WTC11 (cell line): ENCODE data around the gene ALLC. TPM values are rescaled to one million over a fixed set of nuclear protein-coding genes. Genes with fewer than 3 reads are reported as not detected.
"Not testable (repeated sequence)": the region's sequence is repeated elsewhere in the genome, so short reads cannot be mapped to it uniquely, and the experiment has no call there.

Experiments used
- ATAC-seq: fragments of 200-7000 bp; cut with Tn5 transposase; 2 replicates; pipeline ENCODE4 v1.10.0; 2021; ENCODE audit warnings: mild to moderate bottlenecking, moderate library complexity
- CTCF ChIA-PET: fragments of 300-600 bp; sonication (Branson Sonifier 250); formaldehyde crosslinking; loops from one replicate; lab custom pipeline; 2021; ENCODE audit warnings: antibody characterized with exemption; lab: Charles Lee
- POLR2A ChIA-PET: fragments of 350-600 bp; sonication (Branson Sonifier 250); formaldehyde crosslinking; loops from one replicate; lab custom pipeline; 2021; ENCODE audit warnings: antibody characterized with exemption; lab: Charles Lee
- DNase-seq: peaks from one replicate; pipeline ENCODE4 v3.0.0; 2021; ENCODE audit warnings: low spot score
- H3K27ac Mint-ChIP-seq: 2 replicates; pipeline ENCODE4 v1.8.0; 2021; ENCODE audit warnings: mixed read lengths
- H3K27me3 Mint-ChIP-seq: 2 replicates; pipeline ENCODE4 v1.8.0; 2021; ENCODE audit warnings: low read depth, mild to moderate bottlenecking, moderate library complexity, mixed read lengths
- H3K36me3 Mint-ChIP-seq: 2 replicates; pipeline ENCODE4 v1.8.0; 2021; ENCODE audit warnings: mixed read lengths
- H3K4me1 Mint-ChIP-seq: 2 replicates; pipeline ENCODE4 v1.8.0; 2022; ENCODE audit warnings: mixed read lengths
- H3K4me3 Mint-ChIP-seq: 2 replicates; pipeline ENCODE4 v1.8.0; 2021; ENCODE audit warnings: mild to moderate bottlenecking, moderate library complexity, mixed read lengths
- H3K9me3 Mint-ChIP-seq: 2 replicates; pipeline ENCODE4 v1.8.0; 2021; ENCODE audit warnings: mixed read lengths
- AFF4 ChIP-seq: sonication (generic); formaldehyde crosslinking; IDR thresholded peaks from 2 replicates; pipeline ENCODE4 v1.8.1; 2023; ENCODE audit warnings: mild to moderate bottlenecking, missing genetic modification reagents, borderline replicate concordance
- CDX4 ChIP-seq: fragments of 250-450 bp; sonication (Bioruptor Pico); IDR thresholded peaks from 2 replicates; pipeline ENCODE4 v1.9.0; 2021; ENCODE audit warnings: moderate library complexity, mild to moderate bottlenecking, inconsistent platforms, borderline replicate concordance
- E2F1 ChIP-seq: sonication (generic); formaldehyde crosslinking; IDR thresholded peaks from 2 replicates; pipeline ENCODE4 v1.8.0; 2022; ENCODE audit warnings: mild to moderate bottlenecking, missing genetic modification reagents
- ESRRA ChIP-seq: sonication (generic); formaldehyde crosslinking; IDR thresholded peaks from 2 replicates; pipeline ENCODE4 v1.8.1; 2022; ENCODE audit warnings: mild to moderate bottlenecking, missing genetic modification reagents, borderline replicate concordance
- GTF2I ChIP-seq: fragments of 250-450 bp; sonication (Bioruptor Pico); conservative IDR thresholded peaks from 2 replicates; pipeline ENCODE4 v1.4.0; 2021; ENCODE audit warnings: mild to moderate bottlenecking
- MXD4 ChIP-seq: fragments of 250-450 bp; sonication (Bioruptor Pico); IDR thresholded peaks from 2 replicates; pipeline ENCODE4 v1.8.0; 2021; ENCODE audit warnings: mild to moderate bottlenecking, moderate library complexity, borderline replicate concordance
- PREB ChIP-seq: sonication (generic); formaldehyde crosslinking; IDR thresholded peaks from 2 replicates; pipeline ENCODE4 v1.8.1; 2022; ENCODE audit warnings: mild to moderate bottlenecking, missing genetic modification reagents, moderate library complexity, borderline replicate concordance
- TEAD1 ChIP-seq: sonication (generic); formaldehyde crosslinking; IDR thresholded peaks from 2 replicates; pipeline ENCODE4 v1.8.0; 2022; ENCODE audit warnings: mild to moderate bottlenecking, missing genetic modification reagents
- TEAD4 ChIP-seq: sonication (generic); formaldehyde crosslinking; IDR thresholded peaks from 2 replicates; pipeline ENCODE4 v1.8.0; 2022; ENCODE audit warnings: mild to moderate bottlenecking, missing genetic modification reagents
- USF2 ChIP-seq: sonication (generic); formaldehyde crosslinking; IDR thresholded peaks from 2 replicates; pipeline ENCODE4 v1.8.1; 2023; ENCODE audit warnings: mild to moderate bottlenecking, missing genetic modification reagents, moderate library complexity
- ZNF121 ChIP-seq: sonication (generic); formaldehyde crosslinking; IDR thresholded peaks from 2 replicates; pipeline ENCODE4 v1.8.0; 2023; ENCODE audit warnings: missing genetic modification reagents
- ZNF219 ChIP-seq: sonication (generic); formaldehyde crosslinking; IDR thresholded peaks from 2 replicates; pipeline ENCODE4 v1.8.0; 2023; ENCODE audit warnings: missing genetic modification reagents, mild to moderate bottlenecking, borderline replicate concordance
- ZNF281 ChIP-seq: sonication (generic); formaldehyde crosslinking; IDR thresholded peaks from 2 replicates; pipeline ENCODE4 v1.8.0; 2023; ENCODE audit warnings: mild to moderate bottlenecking, missing genetic modification reagents
- ZNF416 ChIP-seq: fragments of 250-450 bp; sonication (Bioruptor Pico); IDR thresholded peaks from 2 replicates; pipeline ENCODE4 v1.9.0; 2021; ENCODE audit warnings: mild to moderate bottlenecking, inconsistent platforms
- ZNF423 ChIP-seq: fragments of 250-450 bp; sonication (Bioruptor Pico); IDR thresholded peaks from 2 replicates; pipeline ENCODE4 v2.1.2; 2022; ENCODE audit warnings: mild to moderate bottlenecking, moderate library complexity
- total RNA-seq: library from RNA; stranded (reverse); gene quantifications from 3 replicates; pipeline ENCODE4 v1.2.3, GENCODE V29; 2021

The ALLC gene
- total RNA-seq, 1 experiment from 2014 or later, result not detected

GRCh38 chr2:3611589-3611988 lies 46.4 kb upstream of the ALLC start (continued):
- TF ChIP-seq USF2 (no peak), ZNF416 (CRISPR knock-in tag) (no peak), ESRRA (CRISPR knock-in tag) (no peak)
- TF ChIP-seq, all 79 proteins: peak for 0

GRCh38 chr2:3612639-3613523 lies 45.1 kb upstream of the ALLC start:
- TF ChIP-seq TEAD4 (CRISPR knock-in tag) (no peak), PREB (CRISPR knock-in tag) (no peak), MXD4 (CRISPR knock-in tag) (no peak), TEAD1 (no peak), CDX4 (CRISPR knock-in tag) (no peak), ZNF416 (CRISPR knock-in tag) (no peak), ZNF121 (CRISPR knock-in tag) (no peak), GTF2I (CRISPR knock-in tag) (no peak), ZNF219 (CRISPR knock-in tag) (no peak), ZNF423 (CRISPR knock-in tag) (no peak), E2F1 (CRISPR knock-in tag) (no peak), AFF4 (no peak)
- CTCF ChIA-PET, result interaction anchor here (1.4 kb wide), 1 partner anchor 16 kb away, joined by 3 read pairs; no protein-coding TSS in a partner anchor
- Mint-ChIP-seq H3K27ac (no peak overlapping the region), H3K36me3 (peaks cover 20% of the 10 kb centered on the region), H3K27me3 (peaks cover 5% of the 10 kb centered on the region; the same call in 1 of the 2 replicates), H3K4me3 (no peak overlapping the region), H3K4me1 (no peaks in the 10 kb centered on the region), H3K9me3 (peaks cover 23% of the 10 kb centered on the region)
- POLR2A ChIA-PET, result no interaction called here
- DNase-seq (no peak), ATAC-seq (no peak)

GRCh38 chr2:3613524-3613905 lies 44.5 kb upstream of the ALLC start:
- TF ChIP-seq USF2 (no peak), ZNF281 (CRISPR knock-in tag) (no peak), PREB (CRISPR knock-in tag) (no peak)
- POLR2A ChIA-PET, result no interaction called here
- CTCF ChIA-PET, result interaction anchor here (1.4 kb wide), 1 partner anchor 16 kb away, joined by 3 read pairs; no protein-coding TSS in a partner anchor
- no peaks in the 10 kb centered on the region for H3K4me1 Mint-ChIP-seq
- no peak overlapping the region for H3K4me3 Mint-ChIP-seq
- H3K36me3 Mint-ChIP-seq, result peaks cover 23% of the 10 kb centered on the region
- H3K9me3 Mint-ChIP-seq, result peaks cover 29% of the 10 kb centered on the region
- H3K27me3 Mint-ChIP-seq, result peaks cover 7% of the 10 kb centered on the region; the same call in 1 of the 2 replicates
- ATAC-seq, result no peak
- H3K27ac Mint-ChIP-seq, result no peak overlapping the region
- DNase-seq, result no peak

GRCh38 chr2:3614743-3615142 lies 43.3 kb upstream of the ALLC start:
- POLR2A ChIA-PET, DNase-seq, CTCF ChIA-PET, H3K4me3 Mint-ChIP-seq, H3K27ac Mint-ChIP-seq, ATAC-seq, H3K4me1 Mint-ChIP-seq, H3K27me3 Mint-ChIP-seq: not testable (repeated sequence)
- Mint-ChIP-seq H3K36me3 (peaks cover 23% of the 10 kb centered on the region), H3K9me3 (peaks cover 36% of the 10 kb centered on the region)
